SIG-M5 (cell line): ENCODE measurements around the gene SPDYE2B.
"Not testable (repeated sequence)": the region's sequence is repeated elsewhere in the genome, so short reads cannot be mapped to it uniquely, and the experiment has no call there.

Experiments
- DNase-seq: peaks from one replicate; lab custom pipeline; 2025; lab: John Stamatoyannopoulos, UW

The SPDYE2B gene

GRCh38 chr7:102698962-102699750 is 49.0 kb downstream of the SPDYE2B start:
- not testable (repeated sequence) for DNase-seq
